Measurements from ENCODE around the gene C2orf78. TPM values are rescaled to one million over a fixed set of nuclear protein-coding genes. Genes with fewer than 3 reads are reported as not detected.
"Not testable (repeated sequence)": the region's sequence is repeated elsewhere in the genome, so short reads cannot be mapped to it uniquely, and the experiment has no call there.

The C2orf78 gene
- total and polyA plus RNA-seq, 7 experiments from 2014 or later = not detected

GRCh38 chr2:73746015-73746876 is 37.7 kb upstream of the C2orf78 start:
- Mint-ChIP-seq H3K4me3 (no peak overlapping the region), H3K27me3 (no peaks in the 10 kb centered on the region), H3K36me3 (peaks cover 13 to 67% (median 48%) of the 10 kb centered on the region in 5 donors), H3K4me1 (peaks cover 0 to 7% (median 0%) of the 10 kb centered on the region in 7 donors), H3K27ac (no peak overlapping the region), H3K9me3 (peaks cover 0 to 5% (median 0%) of the 10 kb centered on the region in 11 donors)
- ATAC-seq (no peak), DNase-seq (no peak)
- ChIA-PET CTCF (no interaction called here), POLR2A (interaction anchor here (2.0 kb wide), 1 partner anchor 11 kb away, joined by 8 read pairs; no protein-coding TSS in a partner anchor)
- Histone ChIP-seq H3K36me3 (ENCODE audit: control insufficient read depth in 2 of 3, insufficient read depth in 3 of 3, low read length in 3 of 3) (peaks cover 0 to 23% (median 13%) of the 10 kb centered on the region in 3 experiments), H3K9me3 (ENCODE audit: control insufficient read depth in 2 of 3, low read length in 3 of 3) (no peaks in the 10 kb centered on the region), H3K4me3 (ENCODE audit: low read length) (no peak overlapping the region), H3K27ac (ENCODE audit: low read depth, low read length) (no peak overlapping the region), H3K4me1 (ENCODE audit: control insufficient read depth in 2 of 2, insufficient read depth in 2 of 2, low read length in 2 of 2) (no peaks in the 10 kb centered on the region), H3K27me3 (ENCODE audit: control insufficient read depth in 2 of 2, insufficient read depth in 2 of 2, low read length in 2 of 2) (no peaks in the 10 kb centered on the region)
- intact Hi-C loops (cut with micrococcal nuclease) = no loop called here

GRCh38 chr2:73746877-73747208 is 37.1 kb upstream of the C2orf78 start:
- Histone ChIP-seq H3K4me3 (ENCODE audit: low read length) (no peak overlapping the region), H3K27ac (ENCODE audit: low read depth, low read length) (no peak overlapping the region), H3K27me3 (ENCODE audit: control insufficient read depth in 2 of 2, insufficient read depth in 2 of 2, low read length in 2 of 2) (no peaks in the 10 kb centered on the region), H3K36me3 (ENCODE audit: control insufficient read depth in 2 of 3, insufficient read depth in 3 of 3, low read length in 3 of 3) (peaks cover 0 to 25% (median 13%) of the 10 kb centered on the region in 3 experiments), H3K4me1 (ENCODE audit: control insufficient read depth in 2 of 2, insufficient read depth in 2 of 2, low read length in 2 of 2) (no peaks in the 10 kb centered on the region), H3K9me3 (ENCODE audit: control insufficient read depth in 2 of 3, low read length in 3 of 3) (no peaks in the 10 kb centered on the region)
- intact Hi-C loops (cut with micrococcal nuclease) = no loop called here
- peaks cover 0 to 4% (median 0%) of the 10 kb centered on the region in 11 donors for H3K9me3 Mint-ChIP-seq
- DNase-seq = no peak
- no peaks in the 10 kb centered on the region for H3K27me3 Mint-ChIP-seq
- no peak overlapping the region for H3K27ac Mint-ChIP-seq
- ChIA-PET POLR2A (interaction anchor here (2.0 kb wide), 1 partner anchor 10 kb away, joined by 8 read pairs; no protein-coding TSS in a partner anchor), CTCF (no interaction called here)
- ATAC-seq = no peak
- peaks cover 13 to 64% (median 43%) of the 10 kb centered on the region in 5 donors for H3K36me3 Mint-ChIP-seq
- H3K4me3 Mint-ChIP-seq = no peak overlapping the region
- peaks cover 0 to 7% (median 0%) of the 10 kb centered on the region in 7 donors for H3K4me1 Mint-ChIP-seq

GRCh38 chr2:73749314-73749713 is 34.7 kb upstream of the C2orf78 start:
- Mint-ChIP-seq H3K27me3 (no peaks in the 10 kb centered on the region), H3K9me3 (peaks cover 0 to 4% (median 0%) of the 10 kb centered on the region in 11 donors), H3K27ac (no peak overlapping the region), H3K4me3 (no peak overlapping the region), H3K36me3 (peaks cover 20 to 74% (median 34%) of the 10 kb centered on the region in 5 donors), H3K4me1 (peaks cover 0 to 7% (median 0%) of the 10 kb centered on the region in 7 donors)
- ChIA-PET CTCF (interaction anchor here (0.6 to 0.7 kb wide), 2 partner anchors 11 to 274 kb away, joined by 3 read pairs; no protein-coding TSS in a partner anchor), POLR2A (no interaction called here)
- Histone ChIP-seq H3K4me3 (ENCODE audit: low read length) (no peak overlapping the region), H3K27me3 (ENCODE audit: control insufficient read depth in 2 of 2, insufficient read depth in 2 of 2, low read length in 2 of 2) (no peaks in the 10 kb centered on the region), H3K9me3 (ENCODE audit: control insufficient read depth in 2 of 3, low read length in 3 of 3) (no peaks in the 10 kb centered on the region), H3K36me3 (ENCODE audit: control insufficient read depth in 2 of 3, insufficient read depth in 3 of 3, low read length in 3 of 3) (peaks cover 0 to 42% (median 13%) of the 10 kb centered on the region in 3 experiments), H3K27ac (ENCODE audit: low read depth, low read length) (no peak overlapping the region), H3K4me1 (ENCODE audit: control insufficient read depth in 2 of 2, insufficient read depth in 2 of 2, low read length in 2 of 2) (no peaks in the 10 kb centered on the region)
- ATAC-seq (no peak), DNase-seq (no peak)
- intact Hi-C loops (cut with micrococcal nuclease) = no loop called here

DNA sequence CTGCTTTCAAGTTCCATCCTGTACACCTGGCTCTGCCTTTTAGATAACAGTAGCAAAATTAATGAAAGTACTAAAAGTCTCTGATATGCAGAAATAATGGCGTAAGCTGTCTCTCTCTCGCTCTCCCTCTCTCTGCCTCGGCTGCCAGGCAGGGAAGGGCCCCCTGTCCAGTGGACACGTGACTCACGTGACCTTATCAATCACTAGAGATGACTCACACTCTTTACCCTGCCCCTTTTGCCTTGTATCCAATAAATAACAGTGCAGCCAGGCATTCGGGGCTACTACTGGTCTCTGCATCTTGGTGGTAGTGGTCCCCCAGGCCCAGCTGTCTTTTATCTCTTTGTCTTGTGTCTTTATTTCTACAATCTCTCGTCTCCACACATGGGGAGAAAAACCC is 29.7 kb upstream of the C2orf78 start:
- H3K36me3 Mint-ChIP-seq = peaks cover 13 to 57% (median 30%) of the 10 kb centered on the region in 5 donors
- H3K27ac ChIP-seq (ENCODE audit: low read depth, low read length); ATAC-seq; H3K9me3 Mint-ChIP-seq; H3K27me3 Mint-ChIP-seq; H3K9me3 ChIP-seq (ENCODE audit: control insufficient read depth in 2 of 3, low read length in 3 of 3); intact Hi-C loops (cut with micrococcal nuclease); DNase-seq; H3K4me1 ChIP-seq (ENCODE audit: control insufficient read depth in 2 of 2, insufficient read depth in 2 of 2, low read length in 2 of 2); CTCF ChIA-PET; H3K4me1 Mint-ChIP-seq; H3K27me3 ChIP-seq (ENCODE audit: control insufficient read depth in 2 of 2, insufficient read depth in 2 of 2, low read length in 2 of 2); H3K4me3 ChIP-seq (ENCODE audit: low read length): not testable (repeated sequence)
- peak overlapping the region in 1 of 9 donors; percentile 49 for H3K27ac Mint-ChIP-seq
- H3K36me3 ChIP-seq (ENCODE audit: control insufficient read depth in 2 of 3, insufficient read depth in 3 of 3, low read length in 3 of 3) = peaks cover 0 to 53% (median 0%) of the 10 kb centered on the region in 3 experiments
- POLR2A ChIA-PET = interaction anchor here (1.0 kb wide), 1 partner anchor 10 kb away, joined by 3 read pairs; no protein-coding TSS in a partner anchor
- H3K4me3 Mint-ChIP-seq = peak overlapping the region in 1 of 10 donors; percentile 44

GRCh38 chr2:73759285-73759764 is 24.7 kb upstream of the C2orf78 start:
- Mint-ChIP-seq H3K27ac (peak overlapping the region in 1 of 9 donors; percentile 41), H3K4me1 (peaks cover 0 to 4% (median 0%) of the 10 kb centered on the region in 7 donors), H3K36me3 (peaks cover 3 to 45% (median 31%) of the 10 kb centered on the region in 5 donors), H3K27me3 (no peaks in the 10 kb centered on the region), H3K9me3 (peaks cover 0 to 3% (median 0%) of the 10 kb centered on the region in 11 donors), H3K4me3 (no peak overlapping the region)
- Histone ChIP-seq H3K27me3 (ENCODE audit: control insufficient read depth in 2 of 2, insufficient read depth in 2 of 2, low read length in 2 of 2) (no peaks in the 10 kb centered on the region), H3K9me3 (ENCODE audit: control insufficient read depth in 2 of 3, low read length in 3 of 3) (no peaks in the 10 kb centered on the region), H3K27ac (ENCODE audit: low read depth, low read length) (no peak overlapping the region), H3K4me1 (ENCODE audit: control insufficient read depth in 2 of 2, insufficient read depth in 2 of 2, low read length in 2 of 2) (no peaks in the 10 kb centered on the region), H3K36me3 (ENCODE audit: control insufficient read depth in 2 of 3, insufficient read depth in 3 of 3, low read length in 3 of 3) (peaks cover 3 to 60% (median 14%) of the 10 kb centered on the region in 3 experiments), H3K4me3 (ENCODE audit: low read length) (no peak overlapping the region)
- ChIA-PET POLR2A (no interaction called here), CTCF (no interaction called here)
- intact Hi-C loops (cut with micrococcal nuclease) = no loop called here
- DNase-seq (no peak), ATAC-seq (no peak)

GRCh38 chr2:73759904-73760303 is 24.1 kb upstream of the C2orf78 start:
- ChIA-PET CTCF (no interaction called here), POLR2A (no interaction called here)
- Mint-ChIP-seq H3K4me3 (no peak overlapping the region), H3K27me3 (no peaks in the 10 kb centered on the region), H3K9me3 (no peaks in the 10 kb centered on the region), H3K4me1 (peaks cover 0 to 4% (median 0%) of the 10 kb centered on the region in 7 donors), H3K36me3 (peaks cover 0 to 42% (median 25%) of the 10 kb centered on the region in 5 donors), H3K27ac (no peak overlapping the region)
- H3K36me3 ChIP-seq (ENCODE audit: control insufficient read depth in 2 of 3, insufficient read depth in 3 of 3, low read length in 3 of 3) = peaks cover 3 to 65% (median 14%) of the 10 kb centered on the region in 3 experiments
- H3K4me3 ChIP-seq (ENCODE audit: low read length) = no peak overlapping the region
- no peaks in the 10 kb centered on the region for H3K27me3 ChIP-seq (ENCODE audit: control insufficient read depth in 2 of 2, insufficient read depth in 2 of 2, low read length in 2 of 2)
- intact Hi-C loops (cut with micrococcal nuclease) = no loop called here
- DNase-seq (no peak), ATAC-seq (no peak)
- H3K27ac ChIP-seq (ENCODE audit: low read depth, low read length) = no peak overlapping the region
- no peaks in the 10 kb centered on the region for H3K9me3 ChIP-seq (ENCODE audit: control insufficient read depth in 2 of 3, low read length in 3 of 3)
- H3K4me1 ChIP-seq (ENCODE audit: control insufficient read depth in 2 of 2, insufficient read depth in 2 of 2, low read length in 2 of 2) = no peaks in the 10 kb centered on the region
